ENCODE results near the gene LHX3.

DNA sequence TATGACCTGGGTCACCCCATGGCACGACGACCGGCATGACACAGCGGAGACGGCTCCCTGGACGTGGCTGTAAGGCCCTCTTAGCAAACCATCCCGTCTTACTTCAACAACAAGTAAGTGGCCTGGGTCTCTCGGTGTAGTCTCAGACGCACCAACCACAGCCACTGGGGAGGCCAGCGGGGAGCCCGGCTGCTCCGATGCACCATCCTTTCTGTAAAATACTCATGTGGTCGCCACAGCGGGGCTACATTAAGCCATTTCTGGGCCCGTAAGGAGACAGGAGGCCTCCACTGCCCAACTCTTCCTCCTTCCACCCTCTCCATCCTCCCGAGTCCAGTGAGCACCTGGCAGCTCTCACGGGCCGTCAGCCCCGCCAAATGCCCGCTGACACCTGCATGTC is 36.0 kb upstream of the LHX3 start:
- TF ChIP-seq, protein P1, sequence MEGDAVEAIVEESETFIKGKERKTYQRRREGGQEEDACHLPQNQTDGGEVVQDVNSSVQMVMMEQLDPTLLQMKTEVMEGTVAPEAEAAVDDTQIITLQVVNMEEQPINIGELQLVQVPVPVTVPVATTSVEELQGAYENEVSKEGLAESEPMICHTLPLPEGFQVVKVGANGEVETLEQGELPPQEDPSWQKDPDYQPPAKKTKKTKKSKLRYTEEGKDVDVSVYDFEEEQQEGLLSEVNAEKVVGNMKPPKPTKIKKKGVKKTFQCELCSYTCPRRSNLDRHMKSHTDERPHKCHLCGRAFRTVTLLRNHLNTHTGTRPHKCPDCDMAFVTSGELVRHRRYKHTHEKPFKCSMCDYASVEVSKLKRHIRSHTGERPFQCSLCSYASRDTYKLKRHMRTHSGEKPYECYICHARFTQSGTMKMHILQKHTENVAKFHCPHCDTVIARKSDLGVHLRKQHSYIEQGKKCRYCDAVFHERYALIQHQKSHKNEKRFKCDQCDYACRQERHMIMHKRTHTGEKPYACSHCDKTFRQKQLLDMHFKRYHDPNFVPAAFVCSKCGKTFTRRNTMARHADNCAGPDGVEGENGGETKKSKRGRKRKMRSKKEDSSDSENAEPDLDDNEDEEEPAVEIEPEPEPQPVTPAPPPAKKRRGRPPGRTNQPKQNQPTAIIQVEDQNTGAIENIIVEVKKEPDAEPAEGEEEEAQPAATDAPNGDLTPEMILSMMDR (conservative IDR thresholded peaks at IDR 0.05), result no peak
- no peak for TF ChIP-seq EZH2 (IDR thresholded peaks at IDR 0.05; ENCODE audit: low read depth)

All from PC-9 (cell line).